HepG2 (cell line): ENCODE data around the gene RPL3. TPM values are rescaled to one million over a fixed set of nuclear protein-coding genes. Genes with fewer than 3 reads are reported as not detected.

Source experiments
- ATAD3A ChIP-seq: sonication (generic); formaldehyde crosslinking; IDR thresholded peaks from 2 replicates; pipeline ENCODE4 v1.4.0; 2020; ENCODE audit warnings: missing genetic modification reagents
- CC2D1A ChIP-seq: sonication (generic); formaldehyde crosslinking; IDR thresholded peaks from 2 replicates; pipeline ENCODE4 v1.8.1; 2023; ENCODE audit warnings: mild to moderate bottlenecking, missing genetic modification reagents
- DMAP1 ChIP-seq: IDR thresholded peaks from 2 replicates; pipeline ENCODE4 v1.6.1; 2016
- FOSL1 ChIP-seq: sonication (generic); formaldehyde crosslinking; IDR thresholded peaks from 2 replicates; pipeline ENCODE4 v1.9.0; 2021; ENCODE audit warnings: missing genetic modification reagents, borderline replicate concordance
- FOSL2 ChIP-seq: sonication (generic); formaldehyde crosslinking; IDR thresholded peaks from 2 replicates; pipeline ENCODE4 v1.4.0; 2020; ENCODE audit warnings: missing genetic modification reagents
- GABPA ChIP-seq, 2 experiments: IDR thresholded peaks; 2 replicates each; pipeline ENCODE4 v1.6.1; 2011 to 2016; ENCODE audit warnings: low read depth in 2 of 2, low read length in 1 of 2, missing biosample characterization in 1 of 2, missing genetic modification characterization in 1 of 2
- HNF4A ChIP-seq: sonication (generic); formaldehyde crosslinking; IDR thresholded peaks from 2 replicates; pipeline ENCODE4 v1.4.0; 2020; ENCODE audit warnings: missing genetic modification reagents
- IKZF1 ChIP-seq: fragments of 450-650 bp; IDR thresholded peaks from 2 replicates; pipeline ENCODE4 v1.7.1; 2016
- MEIS2 ChIP-seq: sonication (generic); formaldehyde crosslinking; IDR thresholded peaks from 2 replicates; pipeline ENCODE4 v1.9.0; 2021; ENCODE audit warnings: mild to moderate bottlenecking, missing genetic modification reagents
- REPIN1 ChIP-seq: sonication (generic); formaldehyde crosslinking; IDR thresholded peaks from 2 replicates; pipeline ENCODE4 v1.8.0; 2022; ENCODE audit warnings: missing genetic modification reagents, low read depth, mild to moderate bottlenecking, borderline replicate concordance
- RFXAP ChIP-seq: sonication (generic); formaldehyde crosslinking; IDR thresholded peaks from 2 replicates; pipeline ENCODE4 v1.4.0; 2020; ENCODE audit warnings: missing genetic modification reagents, borderline replicate concordance
- RXRA ChIP-seq: sonication (generic); formaldehyde crosslinking; IDR thresholded peaks from 2 replicates; pipeline ENCODE4 v1.5.1; 2020; ENCODE audit warnings: missing genetic modification reagents
- SAP130 ChIP-seq: IDR thresholded peaks from 2 replicates; pipeline ENCODE4 v1.6.1; 2016; ENCODE audit warnings: low read depth
- SOX13 ChIP-seq, 3 experiments: fragments of 450-650 bp in 1 of 3; sonication (generic) in 1 of 3; formaldehyde crosslinking in 1 of 3; IDR thresholded peaks in 2 of 3; conservative IDR thresholded peaks in 1 of 3; 2 replicates each; pipeline versions ENCODE4 v1.5.0 to v1.6.1; 2016 to 2020; ENCODE audit warnings: antibody characterized with exemption in 1 of 3, mild to moderate bottlenecking in 1 of 3, missing compliant biosample characterization in 1 of 3, missing genetic modification reagents in 1 of 3, moderate library complexity in 1 of 3
- SP2 ChIP-seq: sonication (generic); formaldehyde crosslinking; IDR thresholded peaks from 2 replicates; pipeline ENCODE4 v1.5.1; 2020; ENCODE audit warnings: mild to moderate bottlenecking, missing genetic modification reagents
- YEATS4 ChIP-seq: sonication (generic); formaldehyde crosslinking; IDR thresholded peaks from 2 replicates; pipeline ENCODE4 v1.4.0; 2020; ENCODE audit warnings: missing genetic modification reagents, borderline replicate concordance
- ZBTB38 ChIP-seq: sonication (generic); formaldehyde crosslinking; IDR thresholded peaks from 2 replicates; pipeline ENCODE4 v1.5.1; 2020; ENCODE audit warnings: mild to moderate bottlenecking, missing genetic modification reagents
- ZEB1 ChIP-seq: IDR thresholded peaks from 2 replicates; pipeline ENCODE4 v1.6.1; 2012; ENCODE audit warnings: mild to moderate bottlenecking, low read depth, inconsistent platforms; ENCODE audit not compliant: insufficient replicate concordance
- ZMYM4 ChIP-seq: sonication (generic); formaldehyde crosslinking; IDR thresholded peaks from 2 replicates; pipeline ENCODE4 v1.8.1; 2023; ENCODE audit warnings: mild to moderate bottlenecking, missing genetic modification reagents
- ZNF12 ChIP-seq: sonication (generic); formaldehyde crosslinking; IDR thresholded peaks from 2 replicates; pipeline ENCODE4 v1.5.0; 2020; ENCODE audit warnings: missing genetic modification reagents
- ZNF263 ChIP-seq: sonication (generic); formaldehyde crosslinking; IDR thresholded peaks from 2 replicates; pipeline ENCODE4 v1.4.0; 2020; ENCODE audit warnings: missing genetic modification reagents
- ZNF44 ChIP-seq: sonication (generic); formaldehyde crosslinking; IDR thresholded peaks from 2 replicates; pipeline ENCODE4 v1.5.1; 2020; ENCODE audit warnings: mild to moderate bottlenecking, missing genetic modification reagents
- ZNF570 ChIP-seq: sonication (generic); formaldehyde crosslinking; IDR thresholded peaks from 2 replicates; pipeline ENCODE4 v1.4.0; 2020; ENCODE audit warnings: mild to moderate bottlenecking, missing genetic modification reagents, borderline replicate concordance
- ZNF605 ChIP-seq: sonication (generic); formaldehyde crosslinking; IDR thresholded peaks from 2 replicates; pipeline ENCODE4 v1.8.0; 2022; ENCODE audit warnings: mild to moderate bottlenecking, missing genetic modification reagents
- ZNF746 ChIP-seq: sonication (generic); formaldehyde crosslinking; IDR thresholded peaks from 2 replicates; pipeline ENCODE4 v1.8.0; 2022; ENCODE audit warnings: mild to moderate bottlenecking, missing genetic modification reagents
- polyA plus RNA-seq, 8 experiments: library from polyadenylated mRNA; depleted of rRNA in 3 of 8; stranded (reverse) in 7 of 8; unstranded in 1 of 8; fragments of >200 nt; fragmentation: Illumina TruSeq in 4 of 8; extraction: Trizol in 4 of 8; gene quantifications; 2 replicates each; pipeline versions ENCODE4 v1.2.1 to v1.2.3, GENCODE V29; 2011 to 2016; ENCODE audit warnings: low read depth in 4 of 8, missing spikeins in 1 of 8, mixed read lengths in 1 of 8; ENCODE audit not compliant: insufficient read depth in 1 of 8
- total RNA-seq, 5 experiments: library from RNA; depleted of rRNA; stranded (reverse); fragments of >200 nt; fragmentation: Illumina TruSeq; extraction: Trizol; gene quantifications; 2 replicates each; pipeline ENCODE4 v1.2.3, GENCODE V29; 2016; ENCODE audit warnings: low read depth in 1 of 5
- TF ChIP-seq, protein P1 (sequence below): sonication (generic); formaldehyde crosslinking; IDR thresholded peaks from 2 replicates; pipeline ENCODE4 v1.8.0; 2022; ENCODE audit warnings: mild to moderate bottlenecking, missing genetic modification reagents, moderate library complexity
- TF ChIP-seq, protein P2 (sequence below): sonication (generic); formaldehyde crosslinking; IDR thresholded peaks from 2 replicates; pipeline ENCODE4 v1.9.0; 2022; ENCODE audit warnings: low read depth, missing genetic modification reagents
- TF ChIP-seq, protein P3 (sequence below): sonication (generic); IDR thresholded peaks from 2 replicates; pipeline ENCODE4 v1.6.1; 2016; ENCODE audit warnings: low read depth, borderline replicate concordance

Gene RPL3
- total and polyA plus RNA-seq, 2 of the 13 experiments (the other 11 are each of a cell fraction or from before 2014, with no cell fraction given): 1,051 to 3,279 TPM

DNA sequence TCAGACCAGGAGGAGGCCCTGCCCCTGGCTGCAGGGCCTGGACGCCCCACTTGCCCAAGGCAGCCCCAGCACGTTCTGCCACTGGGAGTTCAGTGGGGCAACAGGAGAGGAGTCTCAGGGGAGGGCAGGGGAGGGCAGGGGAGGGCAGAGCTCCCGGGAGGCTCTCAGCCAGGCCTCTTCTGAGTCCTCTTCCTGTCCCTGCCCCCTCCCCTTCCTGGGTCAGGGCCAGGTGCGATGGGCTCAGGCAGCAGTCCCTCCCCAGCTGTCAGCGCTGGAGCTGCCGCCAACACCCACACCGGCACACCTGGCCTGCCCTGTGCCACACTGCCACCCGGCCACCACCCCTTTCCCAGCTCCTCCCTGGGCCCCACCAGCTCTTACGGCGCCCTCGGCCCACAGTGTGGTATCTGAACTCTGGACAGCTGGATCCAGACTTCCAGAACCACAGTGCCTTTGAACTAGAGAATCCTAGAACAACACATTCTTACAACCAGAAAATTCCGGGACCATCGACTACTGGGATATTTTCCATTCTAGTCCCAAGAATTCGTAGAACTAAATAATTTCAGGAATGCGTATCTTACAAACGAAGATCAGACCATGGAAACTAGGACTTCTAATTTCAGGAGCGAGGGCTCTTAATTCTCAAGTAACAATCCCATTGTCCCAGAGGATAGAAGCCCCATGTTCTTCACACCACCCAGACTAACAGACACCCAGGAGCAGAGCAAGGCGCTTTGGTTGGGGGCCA is 21.8 kb downstream of the RPL3 start (continued):
- TF ChIP-seq ZMYM4 (CRISPR knock-in tag) (0 out of 2 replicates have a peak, but pooled peaks have one; percentile 39), REPIN1 (CRISPR knock-in tag) (no peak), IKZF1 (no peak), ATAD3A (CRISPR knock-in tag) (no peak), ZNF570 (CRISPR knock-in tag) (no peak), ZNF263 (peak; percentile 66), ZEB1 (peak; percentile 63), FOSL2 (CRISPR knock-in tag) (0 out of 2 replicates have a peak, but pooled peaks have one; percentile 14), ZNF12 (CRISPR knock-in tag) (no peak), SOX13 (IDR thresholded peaks at IDR 0.05) (no peak), SOX13 (CRISPR knock-in tag; conservative IDR thresholded peaks at IDR 0.05 in 1 of 2, IDR thresholded peaks at IDR 0.05 in 1 of 2) (no peak), ZNF605 (CRISPR knock-in tag) (no peak), CC2D1A (CRISPR knock-in tag) (no peak), GABPA (IDR thresholded peaks at IDR 0.05; ENCODE audit: low read depth, low read length) (peak; percentile 38; the same call in 1 of the 2 replicates), GABPA (CRISPR knock-in tag; IDR thresholded peaks at IDR 0.05; ENCODE audit: low read depth) (peak; percentile 71), ZBTB38 (CRISPR knock-in tag) (no peak; the same call in 1 of the 2 replicates), ZNF44 (CRISPR knock-in tag) (no peak), RXRA (CRISPR knock-in tag) (peak; percentile 53; the same call in 1 of the 2 replicates), DMAP1 (0 out of 2 replicates have a peak, but pooled peaks have one; percentile 22), FOSL1 (CRISPR knock-in tag) (no peak), HNF4A (CRISPR knock-in tag) (no peak; the same call in 1 of the 2 replicates), RFXAP (no peak), SAP130 (CRISPR knock-in tag) (peak; percentile 73), MEIS2 (peak; percentile 44; the same call in 1 of the 2 replicates), ZNF746 (CRISPR knock-in tag) (peak; percentile 96), YEATS4 (CRISPR knock-in tag) (0 out of 2 replicates have a peak, but pooled peaks have one; percentile 50), SP2 (0 out of 2 replicates have a peak, but pooled peaks have one; percentile 31)
- TF ChIP-seq, protein P1, sequence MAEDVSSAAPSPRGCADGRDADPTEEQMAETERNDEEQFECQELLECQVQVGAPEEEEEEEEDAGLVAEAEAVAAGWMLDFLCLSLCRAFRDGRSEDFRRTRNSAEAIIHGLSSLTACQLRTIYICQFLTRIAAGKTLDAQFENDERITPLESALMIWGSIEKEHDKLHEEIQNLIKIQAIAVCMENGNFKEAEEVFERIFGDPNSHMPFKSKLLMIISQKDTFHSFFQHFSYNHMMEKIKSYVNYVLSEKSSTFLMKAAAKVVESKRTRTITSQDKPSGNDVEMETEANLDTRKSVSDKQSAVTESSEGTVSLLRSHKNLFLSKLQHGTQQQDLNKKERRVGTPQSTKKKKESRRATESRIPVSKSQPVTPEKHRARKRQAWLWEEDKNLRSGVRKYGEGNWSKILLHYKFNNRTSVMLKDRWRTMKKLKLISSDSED (CRISPR knock-in tag): no peak
- TF ChIP-seq, protein P2, sequence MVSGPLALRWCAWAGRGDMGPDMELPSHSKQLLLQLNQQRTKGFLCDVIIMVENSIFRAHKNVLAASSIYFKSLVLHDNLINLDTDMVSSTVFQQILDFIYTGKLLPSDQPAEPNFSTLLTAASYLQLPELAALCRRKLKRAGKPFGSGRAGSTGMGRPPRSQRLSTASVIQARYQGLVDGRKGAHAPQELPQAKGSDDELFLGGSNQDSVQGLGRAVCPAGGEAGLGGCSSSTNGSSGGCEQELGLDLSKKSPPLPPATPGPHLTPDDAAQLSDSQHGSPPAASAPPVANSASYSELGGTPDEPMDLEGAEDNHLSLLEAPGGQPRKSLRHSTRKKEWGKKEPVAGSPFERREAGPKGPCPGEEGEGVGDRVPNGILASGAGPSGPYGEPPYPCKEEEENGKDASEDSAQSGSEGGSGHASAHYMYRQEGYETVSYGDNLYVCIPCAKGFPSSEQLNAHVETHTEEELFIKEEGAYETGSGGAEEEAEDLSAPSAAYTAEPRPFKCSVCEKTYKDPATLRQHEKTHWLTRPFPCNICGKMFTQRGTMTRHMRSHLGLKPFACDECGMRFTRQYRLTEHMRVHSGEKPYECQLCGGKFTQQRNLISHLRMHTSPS: peak; percentile 97
- TF ChIP-seq, protein P3, sequence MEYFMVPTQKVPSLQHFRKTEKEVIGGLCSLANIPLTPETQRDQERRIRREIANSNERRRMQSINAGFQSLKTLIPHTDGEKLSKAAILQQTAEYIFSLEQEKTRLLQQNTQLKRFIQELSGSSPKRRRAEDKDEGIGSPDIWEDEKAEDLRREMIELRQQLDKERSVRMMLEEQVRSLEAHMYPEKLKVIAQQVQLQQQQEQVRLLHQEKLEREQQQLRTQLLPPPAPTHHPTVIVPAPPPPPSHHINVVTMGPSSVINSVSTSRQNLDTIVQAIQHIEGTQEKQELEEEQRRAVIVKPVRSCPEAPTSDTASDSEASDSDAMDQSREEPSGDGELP: peak; percentile 51; the same call in 1 of the 2 replicates
